Measurements from ENCODE around the gene CST6. TPM values are rescaled to one million over a fixed set of nuclear protein-coding genes. Genes with fewer than 3 reads are reported as not detected.

CST6 gene
- total RNA-seq, 6 experiments from 2014 or later: 0.33 to 0.83 TPM; not detected in 4

DNA sequence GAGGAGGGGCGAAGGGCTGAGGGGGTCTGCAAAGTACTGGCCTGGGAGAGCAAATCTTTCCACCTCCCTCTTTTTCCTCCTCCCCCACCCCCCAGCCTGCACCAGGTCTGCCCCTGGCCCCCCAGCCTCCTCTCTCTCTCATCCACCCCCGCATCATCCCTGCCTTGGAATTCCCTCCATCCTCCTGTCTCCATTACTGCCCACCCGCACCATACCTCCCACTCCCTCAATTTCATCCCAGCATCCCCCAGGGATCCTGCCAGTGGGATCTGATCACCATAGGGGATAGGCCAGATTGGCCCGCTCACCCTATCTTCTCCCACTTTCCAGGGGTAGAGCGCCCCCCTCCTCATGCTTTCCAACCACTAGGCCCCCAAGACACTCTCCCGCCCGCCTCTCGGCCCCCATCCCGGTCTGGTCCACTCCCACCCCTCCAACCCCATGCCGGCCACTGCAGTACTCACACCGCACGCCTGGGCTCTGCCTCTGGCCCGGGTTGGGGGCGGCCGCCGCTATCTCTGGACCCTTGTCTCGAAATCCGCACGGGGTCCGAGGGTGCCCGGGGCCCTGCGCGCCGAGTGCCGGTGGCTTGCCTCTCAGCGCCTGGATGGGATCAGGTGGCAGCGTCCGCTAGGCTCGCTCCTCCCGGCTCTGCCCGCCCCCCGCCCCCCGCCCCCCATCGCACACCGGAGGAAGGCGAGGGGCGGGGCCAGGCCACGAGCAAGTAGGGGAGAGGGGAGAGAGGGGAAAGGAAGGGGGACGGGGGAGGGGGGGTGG, 36.9 kb downstream of the CST6 start, which contains the start of gene GAL3ST3:
TSS of gene GAL3ST3 (minus strand) at position 615 of the 777 bp plus-strand sequence. CDS start 3,746 bp downstream, outside the sequence.
- peaks cover 16% of the 10 kb centered on the region for H3K36me3 Mint-ChIP-seq (ENCODE audit: low read depth)
- H3K9me3 Mint-ChIP-seq: no peaks in the 10 kb centered on the region
- H3K4me3 Mint-ChIP-seq: no peak within 1 kb of the TSS

DNA sequence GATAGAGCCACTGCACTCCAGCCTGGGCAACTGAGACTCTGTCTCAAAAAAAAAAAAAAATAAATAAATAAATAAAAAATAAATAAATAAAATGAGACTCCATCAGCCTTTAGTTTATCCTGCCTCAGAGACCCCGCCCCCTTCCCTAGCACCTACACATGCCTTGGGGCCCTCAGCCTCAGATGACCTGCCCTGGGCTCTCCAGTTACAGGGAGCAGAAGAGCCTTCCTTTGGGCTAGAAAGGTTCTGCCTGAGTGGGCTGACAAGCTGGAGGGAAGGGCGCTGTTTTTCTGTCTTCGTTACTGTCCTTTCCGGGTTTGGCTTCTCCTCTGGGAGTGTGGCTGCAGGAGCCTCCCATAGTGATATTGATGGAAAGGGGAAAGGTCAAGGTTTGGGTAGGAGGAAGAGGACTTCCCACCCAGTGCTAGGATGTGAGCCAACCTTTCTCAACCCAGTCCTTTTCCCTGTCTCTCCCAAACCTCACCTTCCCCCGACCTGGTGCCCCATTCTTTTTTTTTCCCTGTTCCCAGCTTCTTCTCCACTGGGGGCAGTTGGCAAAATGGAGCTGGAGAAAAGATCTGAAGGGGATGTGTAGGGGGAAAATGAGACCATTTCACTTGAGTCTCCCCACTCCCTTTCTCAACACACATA, 38.9 kb downstream of the CST6 start:
- TF ChIP-seq, protein P1, sequence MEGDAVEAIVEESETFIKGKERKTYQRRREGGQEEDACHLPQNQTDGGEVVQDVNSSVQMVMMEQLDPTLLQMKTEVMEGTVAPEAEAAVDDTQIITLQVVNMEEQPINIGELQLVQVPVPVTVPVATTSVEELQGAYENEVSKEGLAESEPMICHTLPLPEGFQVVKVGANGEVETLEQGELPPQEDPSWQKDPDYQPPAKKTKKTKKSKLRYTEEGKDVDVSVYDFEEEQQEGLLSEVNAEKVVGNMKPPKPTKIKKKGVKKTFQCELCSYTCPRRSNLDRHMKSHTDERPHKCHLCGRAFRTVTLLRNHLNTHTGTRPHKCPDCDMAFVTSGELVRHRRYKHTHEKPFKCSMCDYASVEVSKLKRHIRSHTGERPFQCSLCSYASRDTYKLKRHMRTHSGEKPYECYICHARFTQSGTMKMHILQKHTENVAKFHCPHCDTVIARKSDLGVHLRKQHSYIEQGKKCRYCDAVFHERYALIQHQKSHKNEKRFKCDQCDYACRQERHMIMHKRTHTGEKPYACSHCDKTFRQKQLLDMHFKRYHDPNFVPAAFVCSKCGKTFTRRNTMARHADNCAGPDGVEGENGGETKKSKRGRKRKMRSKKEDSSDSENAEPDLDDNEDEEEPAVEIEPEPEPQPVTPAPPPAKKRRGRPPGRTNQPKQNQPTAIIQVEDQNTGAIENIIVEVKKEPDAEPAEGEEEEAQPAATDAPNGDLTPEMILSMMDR (IDR thresholded peaks at IDR 0.05): peak; percentile 32
- no peaks in the 10 kb centered on the region for H3K9me3 Mint-ChIP-seq
- peaks cover 44% of the 10 kb centered on the region for H3K4me1 Mint-ChIP-seq (ENCODE audit: low read depth)
- peaks cover 10% of the 10 kb centered on the region for H3K27me3 Mint-ChIP-seq (ENCODE audit: insufficient read depth)
- peak overlapping the region; percentile 99 for H3K27ac Mint-ChIP-seq
- peaks cover 30% of the 10 kb centered on the region for H3K36me3 Mint-ChIP-seq (ENCODE audit: low read depth)
- no peak for DNase-seq
- peak overlapping the region; percentile 95 for H3K4me3 Mint-ChIP-seq

More for the DNA sequence above, 36.9 kb downstream of the CST6 start, which contains the start of gene GAL3ST3:
- peaks cover 10% of the 10 kb centered on the region for H3K27me3 Mint-ChIP-seq (ENCODE audit: insufficient read depth)
- peaks cover 44% of the 10 kb centered on the region for H3K4me1 Mint-ChIP-seq (ENCODE audit: low read depth)
- no peak for DNase-seq
- H3K27ac Mint-ChIP-seq: no peak within 1 kb of the TSS
- TF ChIP-seq, protein P1 (IDR thresholded peaks at IDR 0.05): no peak; the same call in 1 of the 2 replicates

DNA sequence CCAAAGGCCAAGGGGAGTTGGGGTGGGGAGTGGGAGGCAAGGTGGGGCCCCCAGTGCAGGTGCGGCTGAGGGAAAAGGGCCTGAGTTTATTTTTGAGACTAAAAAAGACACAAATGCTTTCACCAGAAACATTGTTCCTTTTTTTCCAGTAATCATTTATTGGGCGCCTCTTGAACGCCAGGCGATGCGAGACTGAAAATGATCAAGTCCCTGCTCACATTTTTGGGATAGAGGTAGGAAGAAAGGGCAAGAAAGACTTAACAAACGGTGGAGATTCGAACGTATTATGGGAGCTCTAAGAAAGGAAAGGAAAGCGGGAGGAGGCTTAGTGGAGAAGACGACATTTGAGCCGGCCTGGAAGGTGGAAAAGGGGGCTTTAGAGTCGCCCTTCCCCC, 39.6 kb downstream of the CST6 start:
- H3K4me3 Mint-ChIP-seq: peak overlapping the region; percentile 95
- no peak for DNase-seq
- H3K36me3 Mint-ChIP-seq (ENCODE audit: low read depth): peaks cover 32% of the 10 kb centered on the region

DNA sequence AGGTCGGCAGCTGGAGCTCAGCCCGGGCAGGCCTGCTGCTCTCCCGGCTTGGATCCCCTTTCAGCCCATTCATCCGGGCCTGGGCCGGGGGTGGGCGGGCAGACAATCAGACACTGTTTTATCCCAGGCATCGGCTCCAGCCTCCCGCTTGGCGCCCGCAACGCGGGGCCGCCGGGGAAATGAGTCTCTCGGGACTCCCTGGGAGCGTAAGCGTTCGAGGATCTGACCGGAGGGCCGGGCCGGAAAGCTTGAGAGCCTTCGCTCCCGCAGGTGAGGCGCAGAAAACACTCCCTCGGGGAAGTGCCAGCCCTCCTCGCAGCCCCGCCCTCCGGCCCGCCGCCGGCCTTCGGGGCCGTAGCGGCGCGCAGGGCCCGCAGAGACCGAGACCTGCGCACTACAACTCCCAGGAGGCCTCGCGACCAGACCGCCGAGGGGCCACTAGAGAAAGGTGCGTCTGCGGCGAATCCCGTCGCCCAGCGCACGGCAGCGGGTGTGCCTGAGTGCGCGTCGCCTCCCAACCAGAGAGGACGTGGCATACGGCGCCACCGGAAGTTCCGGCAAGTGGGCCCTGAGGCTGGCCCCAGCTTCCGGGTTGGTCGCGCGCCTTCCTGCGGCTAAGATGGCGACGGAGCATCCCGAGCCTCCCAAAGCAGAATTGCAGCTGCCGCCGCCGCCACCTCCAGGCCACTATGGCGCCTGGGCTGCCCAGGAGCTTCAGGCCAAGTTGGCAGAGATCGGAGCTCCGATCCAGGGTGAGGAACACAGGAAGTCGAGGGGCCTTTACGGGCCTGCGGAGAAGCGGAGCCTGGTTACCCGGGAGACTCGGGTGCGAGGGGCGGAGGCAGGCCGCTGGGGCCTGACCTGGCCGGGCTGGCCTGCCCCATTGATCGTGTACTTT, 40.2 kb downstream of the CST6 start, which contains the start of gene SF3B2:
TSS of gene SF3B2 (plus strand) at position 599 of the 898 bp plus-strand sequence. CDS start at position 620, 21 bp downstream.
- TF ChIP-seq, protein P1 (IDR thresholded peaks at IDR 0.05): no peak
- Mint-ChIP-seq H3K27ac (peak within 1 kb of the TSS; percentile 99), H3K36me3 (ENCODE audit: low read depth) (peaks cover 32% of the 10 kb centered on the region), H3K9me3 (no peaks in the 10 kb centered on the region), H3K4me1 (ENCODE audit: low read depth) (peaks cover 43% of the 10 kb centered on the region), H3K4me3 (peak within 1 kb of the TSS; percentile 95), H3K27me3 (ENCODE audit: insufficient read depth) (peaks cover 8% of the 10 kb centered on the region)
- peak; percentile 98 for DNase-seq

More for the DNA sequence above, 39.6 kb downstream of the CST6 start:
- TF ChIP-seq, protein P1 (IDR thresholded peaks at IDR 0.05): no peak
- Mint-ChIP-seq H3K27ac (peak overlapping the region; percentile 99), H3K27me3 (ENCODE audit: insufficient read depth) (peaks cover 10% of the 10 kb centered on the region), H3K4me1 (ENCODE audit: low read depth) (peaks cover 43% of the 10 kb centered on the region), H3K9me3 (no peaks in the 10 kb centered on the region)

DNA sequence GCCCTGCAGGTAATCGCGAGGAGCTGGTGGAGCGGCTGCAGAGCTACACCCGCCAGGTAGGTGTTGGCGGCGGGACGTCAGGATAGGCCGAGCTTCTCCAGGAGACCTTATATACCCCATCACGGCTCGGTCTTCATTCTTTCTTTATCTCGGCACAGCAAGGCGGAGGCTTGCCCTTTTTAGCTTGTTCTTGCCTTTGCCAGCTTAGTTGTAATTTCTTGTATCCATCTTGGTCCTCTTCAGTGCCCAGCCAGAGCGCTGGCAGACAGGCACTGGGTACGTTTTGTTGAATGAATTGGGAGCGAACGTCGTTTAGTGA, 40.8 kb downstream of the CST6 start:
- no peak for DNase-seq
- peak overlapping the region; percentile 99 for H3K27ac Mint-ChIP-seq
- H3K4me3 Mint-ChIP-seq: peak overlapping the region; percentile 95
- H3K27me3 Mint-ChIP-seq (ENCODE audit: insufficient read depth): peaks cover 8% of the 10 kb centered on the region
- TF ChIP-seq, protein P1 (IDR thresholded peaks at IDR 0.05): no peak
- no peaks in the 10 kb centered on the region for H3K9me3 Mint-ChIP-seq
- peaks cover 36% of the 10 kb centered on the region for H3K36me3 Mint-ChIP-seq (ENCODE audit: low read depth)
- peaks cover 43% of the 10 kb centered on the region for H3K4me1 Mint-ChIP-seq (ENCODE audit: low read depth)

All from HFFc6 (cell line).